NOMO-1 treated with DMSO at 0.1 percent for 48 hours (cell line): ENCODE measurements around the gene NEK7.

ENCODE experiments used
- DNase-seq: peaks from one replicate; lab custom pipeline; 2025; ENCODE audit not compliant: unreplicated experiment; lab: John Stamatoyannopoulos, UW

Gene NEK7

GRCh38 chr1:198333744-198334143, 176.9 kb downstream of the NEK7 start:
- DNase-seq = no peak

- DNase-seq = no peak
Measured at GRCh38 chr1:198335663-198336062, 178.9 kb downstream of the NEK7 start.

- DNase-seq = no peak
Measured at GRCh38 chr1:198337886-198338285, 181.1 kb downstream of the NEK7 start.

- no peak for DNase-seq
Measured at GRCh38 chr1:198340139-198340538, 183.3 kb downstream of the NEK7 start.

GRCh38 chr1:198346178-198346577, 189.4 kb downstream of the NEK7 start:
- no peak for DNase-seq

- DNase-seq = no peak
Measured at GRCh38 chr1:198350456-198350855, 193.7 kb downstream of the NEK7 start.

GRCh38 chr1:198352975-198353695, 196.3 kb downstream of the NEK7 start:
- DNase-seq = no peak

GRCh38 chr1:198357937-198358336, 201.1 kb downstream of the NEK7 start:
- DNase-seq = no peak

DNA sequence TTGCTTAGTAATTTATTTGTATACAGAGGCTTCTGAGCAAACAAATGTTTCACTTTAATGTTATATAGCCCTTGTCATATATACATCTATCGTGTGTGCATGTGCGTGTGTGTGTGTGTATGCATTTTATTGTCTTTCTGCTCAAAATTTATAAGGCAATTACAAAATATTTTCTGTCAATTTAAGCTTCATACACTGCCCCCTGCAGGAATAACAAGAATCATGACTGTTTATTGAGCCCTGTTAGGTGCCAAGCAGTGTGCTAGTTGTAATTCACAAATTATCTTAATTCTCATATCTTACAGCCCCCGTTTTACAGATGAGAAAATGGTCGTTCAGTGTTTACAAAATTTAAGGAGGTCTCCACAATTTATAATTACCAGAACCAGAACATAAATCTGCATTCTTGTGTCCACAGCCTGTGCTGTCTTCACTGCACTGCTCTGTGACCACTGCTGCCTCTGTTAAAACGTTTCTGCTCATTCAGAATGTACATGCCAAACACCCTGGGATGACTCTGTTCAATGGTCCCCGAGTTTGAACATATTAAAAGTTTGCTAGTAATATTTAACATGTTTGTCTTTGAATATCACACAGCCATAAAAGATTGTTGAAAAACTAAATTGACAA, 202.3 kb downstream of the NEK7 start:
- DNase-seq = no peak

- no peak for DNase-seq
Measured at GRCh38 chr1:198360208-198360729, 203.5 kb downstream of the NEK7 start.

DNA sequence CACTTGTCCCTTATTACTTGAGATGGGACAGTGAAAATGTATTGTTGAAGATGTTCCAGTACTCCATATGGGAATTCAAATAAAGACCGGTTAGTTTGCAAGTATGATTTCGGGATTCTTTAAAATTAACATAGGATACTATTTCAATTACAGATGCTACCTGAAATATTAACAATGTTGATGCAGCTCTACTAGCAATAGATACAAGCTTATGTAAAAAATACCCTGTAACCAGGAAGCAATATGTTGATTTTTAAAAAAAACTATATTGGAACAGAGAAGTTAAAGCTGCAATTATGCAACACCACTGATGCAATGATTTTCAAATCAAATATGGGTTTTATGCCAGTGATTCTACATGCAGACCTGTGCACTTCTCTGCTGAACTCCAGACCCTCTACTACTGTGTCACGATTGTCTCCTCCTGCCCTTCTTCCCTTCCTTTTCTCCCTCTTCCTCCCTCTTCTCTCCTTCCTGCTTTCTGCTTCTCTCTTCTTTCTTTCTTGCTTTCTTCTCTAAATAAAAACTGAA, 204.5 kb downstream of the NEK7 start:
- DNase-seq = peak; percentile 49

GRCh38 chr1:198363625-198364151, 206.9 kb downstream of the NEK7 start:
- no peak for DNase-seq

DNA sequence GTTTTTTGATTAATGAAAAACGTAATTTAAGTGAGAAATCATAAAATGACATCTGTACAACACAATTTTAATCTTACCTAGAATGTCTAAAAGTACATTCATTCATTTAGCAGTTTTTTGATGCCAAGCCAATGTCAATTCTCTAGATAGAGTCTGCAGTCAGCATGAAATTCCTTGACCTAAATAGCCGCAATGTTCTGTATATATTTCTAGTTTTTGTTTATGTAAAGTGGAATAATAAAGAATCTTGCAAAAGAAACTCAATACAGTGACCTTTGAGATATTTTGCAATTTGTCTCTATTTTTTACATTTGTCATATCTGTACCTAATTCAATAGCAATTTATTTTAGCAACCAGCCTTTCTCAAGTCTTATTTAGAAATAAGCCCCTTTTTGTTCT, 207.7 kb downstream of the NEK7 start:
- DNase-seq = no peak

GRCh38 chr1:198367296-198367695, 210.5 kb downstream of the NEK7 start:
- DNase-seq = no peak

GRCh38 chr1:198370996-198371395, 214.2 kb downstream of the NEK7 start:
- no peak for DNase-seq
